CD14-positive monocyte (primary cell): Measurements from ENCODE around the gene JSRP1. TPM values are rescaled to one million over a fixed set of nuclear protein-coding genes. Genes with fewer than 3 reads are reported as not detected.

Experiments
- DNase-seq, 3 donors: peaks; one replicate each; pipeline ENCODE4 v3.0.0-alpha.2; 2011 to 2022
- H2AFZ ChIP-seq: 2 replicates; pipeline ENCODE4 v1.6.0; 2012; ENCODE audit warnings: mild to moderate bottlenecking, low read depth, low read length, inconsistent platforms; ENCODE audit not compliant: insufficient read depth, poor library complexity, severe bottlenecking
- H3K27ac ChIP-seq, 2 donors: 1 replicate in 1 of 2; 2 replicates in 1 of 2; pipeline ENCODE4 v1.5.1; 2012 to 2013; ENCODE audit warnings: low read length in 2 of 2, control low read depth in 1 of 2, inconsistent platforms in 1 of 2, low read depth in 1 of 2, mild to moderate bottlenecking in 1 of 2
- H3K27me3 ChIP-seq, 2 donors: one replicate each; pipeline versions ENCODE4 v1.6.0 to v1.6.1; 2011 to 2013; ENCODE audit warnings: low read length in 2 of 2; ENCODE audit not compliant: control insufficient read depth in 2 of 2, insufficient read depth in 2 of 2
- H3K36me3 ChIP-seq, 2 donors: replicated peaks in 1 of 2; 1 replicate in 1 of 2; 2 replicates in 1 of 2; pipeline versions ENCODE4 v1.5.1 to v1.6.1; 2012 to 2013; ENCODE audit warnings: low read length in 2 of 2, control low read depth in 1 of 2, inconsistent platforms in 1 of 2, mild to moderate bottlenecking in 1 of 2; ENCODE audit not compliant: insufficient read depth in 2 of 2, control insufficient read depth in 1 of 2
- H3K4me1 ChIP-seq, 2 donors: 1 replicate in 1 of 2; 2 replicates in 1 of 2; pipeline versions ENCODE4 v1.5.1 to v1.6.1; 2012 to 2013; ENCODE audit warnings: low read length in 2 of 2, control low read depth in 1 of 2, inconsistent platforms in 1 of 2, mild to moderate bottlenecking in 1 of 2, moderate library complexity in 1 of 2; ENCODE audit not compliant: insufficient read depth in 2 of 2, control insufficient read depth in 1 of 2
- H3K4me2 ChIP-seq: replicated peaks from 2 replicates; pipeline ENCODE3; 2012; ENCODE audit warnings: low read length, moderate library complexity, mild to moderate bottlenecking; ENCODE audit not compliant: poor library complexity, severe bottlenecking; ENCODE audit errors: extremely low read depth
- H3K4me3 ChIP-seq, 3 experiments: fragments of 200-600 bp in 1 of 3; sonication (generic) in 1 of 3; replicated peaks in 1 of 3; 1 replicate in 2 of 3; 2 replicates in 1 of 3; pipeline ENCODE4 v1.5.1; 2011 to 2013; ENCODE audit warnings: low read length in 3 of 3, mild to moderate bottlenecking in 3 of 3, control low read depth in 2 of 3, low read depth in 2 of 3, inconsistent platforms in 1 of 3, moderate library complexity in 1 of 3
- H3K79me2 ChIP-seq: 2 replicates; pipeline ENCODE4 v1.6.0; 2012; ENCODE audit warnings: mild to moderate bottlenecking, control low read depth, inconsistent platforms, low read length, moderate library complexity; ENCODE audit not compliant: insufficient read depth
- H3K9ac ChIP-seq: 2 replicates; pipeline ENCODE4 v1.6.0; 2017; ENCODE audit warnings: low read length, mild to moderate bottlenecking; ENCODE audit not compliant: insufficient read depth, poor library complexity, severe bottlenecking
- H3K9me3 ChIP-seq, 2 donors: replicated peaks in 1 of 2; 1 replicate in 1 of 2; 2 replicates in 1 of 2; pipeline versions ENCODE4 v1.5.1 to v1.6.1; 2012 to 2013; ENCODE audit warnings: low read length in 2 of 2, control low read depth in 1 of 2; ENCODE audit not compliant: control insufficient read depth in 1 of 2, insufficient read depth in 1 of 2
- H4K20me1 ChIP-seq: 2 replicates; pipeline ENCODE4 v1.6.0; 2012; ENCODE audit warnings: mild to moderate bottlenecking, low read length, control low read depth, moderate library complexity; ENCODE audit not compliant: insufficient read depth
- H3K27ac Mint-ChIP-seq, 7 donors: one replicate each; pipeline ENCODE4 v1.8.0; 2020; ENCODE audit warnings: mild to moderate bottlenecking in 7 of 7, mixed read lengths in 7 of 7, moderate library complexity in 6 of 7, inconsistent platforms in 2 of 7
- H3K27me3 Mint-ChIP-seq, 3 donors: one replicate each; pipeline ENCODE4 v1.8.0; 2021 to 2022; ENCODE audit warnings: low read depth in 3 of 3, mild to moderate bottlenecking in 3 of 3, mixed read lengths in 3 of 3, moderate library complexity in 3 of 3, inconsistent platforms in 1 of 3
- H3K36me3 Mint-ChIP-seq, 2 donors: one replicate each; pipeline ENCODE4 v1.8.0; 2020; ENCODE audit warnings: mixed read lengths in 2 of 2, inconsistent platforms in 1 of 2, mild to moderate bottlenecking in 1 of 2
- H3K4me1 Mint-ChIP-seq: one replicate; pipeline ENCODE4 v1.8.0; 2020; ENCODE audit warnings: mild to moderate bottlenecking, mixed read lengths
- H3K4me3 Mint-ChIP-seq, 2 donors: one replicate each; pipeline ENCODE4 v1.8.0; 2020; ENCODE audit warnings: mild to moderate bottlenecking in 2 of 2, mixed read lengths in 2 of 2, moderate library complexity in 1 of 2
- H3K9me3 Mint-ChIP-seq, 7 donors: one replicate each; pipeline ENCODE4 v1.8.0; 2020 to 2022; ENCODE audit warnings: mixed read lengths in 7 of 7, mild to moderate bottlenecking in 6 of 7, moderate library complexity in 6 of 7, inconsistent platforms in 2 of 7
- WGBS: methylation state at CpG from one replicate; pipeline ENCODE4 v1.1.5; 2013; ENCODE audit warnings: missing lambda C conversion rate; ENCODE audit not compliant: insufficient coverage; 5-methylcytosine and 5-hydroxymethylcytosine counted together
- intact Hi-C, 2 donors: fragments of 100-400 bp; cut with micrococcal nuclease; formaldehyde crosslinking; loops; one replicate each; pipeline versions ENCODE4 v1.15.0 to v1.15.1; 2023
- polyA plus RNA-seq, 3 donors: library from polyadenylated mRNA; depleted of rRNA in 1 of 3; unstranded in 2 of 3; stranded (reverse) in 1 of 3; fragments of 300-500 nt in 2 of 3; fragments of >200 nt in 1 of 3; fragmentation: Illumina TruSeq in 2 of 3; gene quantifications; 1 replicate in 2 of 3; 2 replicates in 1 of 3; pipeline ENCODE4 v1.2.3, GENCODE V29; 2012 to 2021
- TF ChIP-seq, protein P1 (sequence below): fragments of 200-600 bp; IDR thresholded peaks from one replicate; pipeline ENCODE4 v1.8.0; 2022; ENCODE audit warnings: antibody characterized with exemption, mild to moderate bottlenecking

Gene JSRP1
- polyA plus RNA-seq, 3 donors, result 0.38 to 0.50 TPM; not detected in 1

DNA sequence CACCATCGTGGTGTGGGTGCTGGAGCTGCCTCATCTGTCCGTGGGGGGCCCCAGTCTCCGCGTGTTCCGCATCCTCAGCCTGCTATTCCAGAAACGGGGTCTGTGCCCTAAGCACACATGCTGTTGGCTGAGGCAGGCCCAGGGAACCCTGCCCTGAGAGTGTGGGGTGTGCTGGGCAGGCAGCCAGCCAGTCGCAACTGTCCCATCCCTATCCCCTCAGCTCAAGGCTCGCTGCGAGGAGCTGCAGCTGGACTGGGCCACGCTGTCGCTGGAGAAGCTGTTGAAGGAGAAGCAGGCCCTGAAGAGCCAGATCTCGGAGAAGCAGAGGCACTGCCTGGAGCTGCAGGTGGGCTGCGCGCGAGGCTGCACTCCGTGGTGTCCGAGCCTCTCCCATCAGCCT lies 42.0 kb downstream of the JSRP1 start:
- H3K4me1 ChIP-seq, result no peaks in the 10 kb centered on the region
- H3K4me1 Mint-ChIP-seq, result no peaks in the 10 kb centered on the region
- H3K27ac Mint-ChIP-seq, result no peak overlapping the region
- TF ChIP-seq, protein P1, sequence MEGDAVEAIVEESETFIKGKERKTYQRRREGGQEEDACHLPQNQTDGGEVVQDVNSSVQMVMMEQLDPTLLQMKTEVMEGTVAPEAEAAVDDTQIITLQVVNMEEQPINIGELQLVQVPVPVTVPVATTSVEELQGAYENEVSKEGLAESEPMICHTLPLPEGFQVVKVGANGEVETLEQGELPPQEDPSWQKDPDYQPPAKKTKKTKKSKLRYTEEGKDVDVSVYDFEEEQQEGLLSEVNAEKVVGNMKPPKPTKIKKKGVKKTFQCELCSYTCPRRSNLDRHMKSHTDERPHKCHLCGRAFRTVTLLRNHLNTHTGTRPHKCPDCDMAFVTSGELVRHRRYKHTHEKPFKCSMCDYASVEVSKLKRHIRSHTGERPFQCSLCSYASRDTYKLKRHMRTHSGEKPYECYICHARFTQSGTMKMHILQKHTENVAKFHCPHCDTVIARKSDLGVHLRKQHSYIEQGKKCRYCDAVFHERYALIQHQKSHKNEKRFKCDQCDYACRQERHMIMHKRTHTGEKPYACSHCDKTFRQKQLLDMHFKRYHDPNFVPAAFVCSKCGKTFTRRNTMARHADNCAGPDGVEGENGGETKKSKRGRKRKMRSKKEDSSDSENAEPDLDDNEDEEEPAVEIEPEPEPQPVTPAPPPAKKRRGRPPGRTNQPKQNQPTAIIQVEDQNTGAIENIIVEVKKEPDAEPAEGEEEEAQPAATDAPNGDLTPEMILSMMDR, result no peak
- H3K36me3 Mint-ChIP-seq, result peaks cover 72 to 96% of the 10 kb centered on the region in 2 donors
- H4K20me1 ChIP-seq, result peaks cover 7% of the 10 kb centered on the region
- no peak overlapping the region for H3K4me3 ChIP-seq
- no peak overlapping the region for H3K9ac ChIP-seq
- 95% methylated on average over 13 of the region's 17 CpGs for WGBS
- peaks cover 88 to 100% of the 10 kb centered on the region in 2 donors for H3K36me3 ChIP-seq
- H3K9me3 ChIP-seq, result no peaks in the 10 kb centered on the region
- H3K79me2 ChIP-seq, result no peaks in the 10 kb centered on the region
- no peak overlapping the region for H3K4me3 Mint-ChIP-seq
- no peak overlapping the region for H3K4me2 ChIP-seq
- intact Hi-C loops, result no loop called here
- H3K27me3 Mint-ChIP-seq, result peaks cover 0 to 2% (median 0%) of the 10 kb centered on the region in 3 donors
- no peak overlapping the region for H3K27ac ChIP-seq
- H3K9me3 Mint-ChIP-seq, result no peaks in the 10 kb centered on the region
- H3K27me3 ChIP-seq, result no peaks in the 10 kb centered on the region
- DNase-seq, result no peak
- no peak overlapping the region for H2AFZ ChIP-seq

DNA sequence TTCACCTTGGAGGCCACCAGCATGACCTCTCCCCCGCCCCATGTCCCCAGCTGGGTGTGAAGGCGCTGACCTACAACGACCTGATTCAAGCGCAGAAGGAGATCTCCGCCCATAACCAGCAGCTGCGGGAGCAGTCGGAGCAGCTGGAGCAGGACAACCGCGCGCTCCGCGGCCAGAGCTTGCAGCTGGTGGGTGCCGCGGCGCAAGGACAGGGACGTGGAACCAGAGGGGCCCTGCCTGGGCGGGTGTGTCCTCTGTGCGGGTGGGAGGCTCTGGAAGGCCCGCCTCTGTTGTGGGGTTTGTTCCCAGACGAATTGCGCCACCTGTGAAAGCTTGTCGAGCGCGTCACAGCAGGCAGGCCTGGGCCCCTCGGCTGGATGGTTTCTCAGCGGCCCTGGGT lies 42.4 kb downstream of the JSRP1 start:
- Histone ChIP-seq H2AFZ (no peak overlapping the region), H4K20me1 (peaks cover 8% of the 10 kb centered on the region), H3K9ac (no peak overlapping the region), H3K27me3 (no peaks in the 10 kb centered on the region), H3K4me3 (no peak overlapping the region), H3K4me2 (no peak overlapping the region), H3K9me3 (no peaks in the 10 kb centered on the region), H3K4me1 (no peaks in the 10 kb centered on the region), H3K27ac (no peak overlapping the region), H3K36me3 (peaks cover 89 to 100% of the 10 kb centered on the region in 2 donors), H3K79me2 (no peaks in the 10 kb centered on the region)
- Mint-ChIP-seq H3K4me1 (no peaks in the 10 kb centered on the region), H3K4me3 (no peak overlapping the region), H3K36me3 (peaks cover 70 to 96% of the 10 kb centered on the region in 2 donors), H3K27me3 (peaks cover 0 to 2% (median 0%) of the 10 kb centered on the region in 3 donors), H3K9me3 (no peaks in the 10 kb centered on the region), H3K27ac (peak overlapping the region in 3 of 7 donors; percentile 35 to 61 (median 50))
- WGBS, result 90% methylated on average over 26 of the region's 26 CpGs
- DNase-seq, result no peak
- intact Hi-C loops, result no loop called here
- TF ChIP-seq, protein P1, result no peak
